GM10248 (cell line): ENCODE data around the gene CHD5.

Experiments used
- CTCF ChIA-PET: fragments of 300-600 bp; sonication (Branson Sonifier 250); formaldehyde crosslinking; extraction: SDS; loops from one replicate; lab custom pipeline; 2021; ENCODE audit warnings: antibody characterized with exemption; lab: Yijun Ruan, JAX
- POLR2A ChIA-PET: fragments of 350-650 bp; sonication (Branson Sonifier 250); formaldehyde crosslinking; extraction: SDS; loops from one replicate; lab custom pipeline; 2020; ENCODE audit warnings: antibody characterized with exemption; lab: Yijun Ruan, JAX
- DNase-seq: peaks from one replicate; pipeline ENCODE4 v3.0.0; 2012; ENCODE audit errors: extremely low spot score
- TF ChIP-seq, protein P1 (sequence below): IDR thresholded peaks from 2 replicates; pipeline ENCODE4 v1.5.1; 2012; ENCODE audit warnings: mild to moderate bottlenecking, low read depth; ENCODE audit errors: extremely low read depth, missing control alignments, control extremely low read depth

The CHD5 gene

GRCh38 chr1:6102532-6102845, 77.6 kb downstream of the CHD5 start:
- TF ChIP-seq, protein P1, sequence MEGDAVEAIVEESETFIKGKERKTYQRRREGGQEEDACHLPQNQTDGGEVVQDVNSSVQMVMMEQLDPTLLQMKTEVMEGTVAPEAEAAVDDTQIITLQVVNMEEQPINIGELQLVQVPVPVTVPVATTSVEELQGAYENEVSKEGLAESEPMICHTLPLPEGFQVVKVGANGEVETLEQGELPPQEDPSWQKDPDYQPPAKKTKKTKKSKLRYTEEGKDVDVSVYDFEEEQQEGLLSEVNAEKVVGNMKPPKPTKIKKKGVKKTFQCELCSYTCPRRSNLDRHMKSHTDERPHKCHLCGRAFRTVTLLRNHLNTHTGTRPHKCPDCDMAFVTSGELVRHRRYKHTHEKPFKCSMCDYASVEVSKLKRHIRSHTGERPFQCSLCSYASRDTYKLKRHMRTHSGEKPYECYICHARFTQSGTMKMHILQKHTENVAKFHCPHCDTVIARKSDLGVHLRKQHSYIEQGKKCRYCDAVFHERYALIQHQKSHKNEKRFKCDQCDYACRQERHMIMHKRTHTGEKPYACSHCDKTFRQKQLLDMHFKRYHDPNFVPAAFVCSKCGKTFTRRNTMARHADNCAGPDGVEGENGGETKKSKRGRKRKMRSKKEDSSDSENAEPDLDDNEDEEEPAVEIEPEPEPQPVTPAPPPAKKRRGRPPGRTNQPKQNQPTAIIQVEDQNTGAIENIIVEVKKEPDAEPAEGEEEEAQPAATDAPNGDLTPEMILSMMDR, result no peak
- ChIA-PET POLR2A (no interaction called here), CTCF (no interaction called here)
- no peak for DNase-seq

- TF ChIP-seq, protein P1, result no peak
- ChIA-PET POLR2A (no interaction called here), CTCF (no interaction called here)
- DNase-seq, result no peak
These were observed 78.1 kb downstream of the CHD5 start for GRCh38 chr1:6101826-6102531.

- DNase-seq, result no peak
- TF ChIP-seq, protein P1, result no peak
- CTCF ChIA-PET, result no interaction called here
- POLR2A ChIA-PET, result no interaction called here
These were observed 79.0 kb downstream of the CHD5 start for GRCh38 chr1:6100861-6101783.

- no peak for DNase-seq
- TF ChIP-seq, protein P1, result peak; percentile 15
- ChIA-PET CTCF (no interaction called here), POLR2A (no interaction called here)
These were observed 80.0 kb downstream of the CHD5 start for GRCh38 chr1:6099787-6100765.

DNA sequence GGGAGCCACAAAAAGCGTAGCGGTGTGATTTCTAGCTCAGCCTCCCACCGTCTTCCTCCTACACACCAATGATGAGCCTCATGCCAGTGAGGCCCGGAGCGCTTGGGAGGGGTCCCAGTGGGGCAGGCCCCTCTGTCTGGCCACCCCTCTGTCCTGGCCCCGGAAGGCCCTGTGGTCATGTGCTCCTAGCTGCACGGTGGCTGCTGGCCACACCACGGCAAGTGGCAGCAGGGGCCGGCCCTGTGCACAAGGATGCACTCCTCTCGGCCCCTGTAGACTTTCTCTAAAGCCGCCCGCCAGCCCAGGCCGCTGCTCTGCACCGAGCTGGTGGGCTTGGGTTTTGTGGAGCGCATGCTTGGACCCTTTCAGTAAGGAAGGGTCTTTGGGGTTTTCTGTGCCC, 80.8 kb downstream of the CHD5 start:
- no peak for DNase-seq
- CTCF ChIA-PET, result no interaction called here
- POLR2A ChIA-PET, result no interaction called here
- TF ChIP-seq, protein P1, result no peak
